GM20431 (cell line): ENCODE data around the gene DNAJC2.
"Not testable (repeated sequence)": the region's sequence is repeated elsewhere in the genome, so short reads cannot be mapped to it uniquely, and the experiment has no call there.

Experiments used
- in situ Hi-C: fragments of 300-500 bp; cut with MseI, MboI; formaldehyde crosslinking; loops from one replicate; pipeline ENCODE4 v1.15.0; 2020; ENCODE audit warnings: low sequenced_read_pairs; ENCODE audit not compliant: unreplicated experiment

DNAJC2 gene

GRCh38 chr7:103343758-103344452 lies 662 bp downstream of the DNAJC2 start:
- in situ Hi-C loops: no loop called here

GRCh38 chr7:103343332-103343731 lies 1.2 kb downstream of the DNAJC2 start:
- in situ Hi-C loops: no loop called here

- in situ Hi-C loops: no loop called here
Measured at GRCh38 chr7:103341466-103341865, 3.1 kb downstream of the DNAJC2 start.

- in situ Hi-C loops: no loop called here
Measured at GRCh38 chr7:103338864-103339263, 5.7 kb downstream of the DNAJC2 start.

GRCh38 chr7:103336761-103337160 lies 7.8 kb downstream of the DNAJC2 start:
- in situ Hi-C loops: no loop called here

- in situ Hi-C loops: no loop called here
Measured at GRCh38 chr7:103325744-103326143, 18.8 kb downstream of the DNAJC2 start.

GRCh38 chr7:103317009-103317408 lies 27.6 kb downstream of the DNAJC2 start:
- in situ Hi-C loops: no loop called here

GRCh38 chr7:103316380-103316941 lies 28.1 kb downstream of the DNAJC2 start:
- in situ Hi-C loops: no loop called here

GRCh38 chr7:103314852-103315251 lies 29.7 kb downstream of the DNAJC2 start:
- in situ Hi-C loops: no loop called here

- in situ Hi-C loops: no loop called here
Measured at GRCh38 chr7:103307503-103308231, 36.9 kb downstream of the DNAJC2 start.

GRCh38 chr7:103301441-103301840 lies 43.1 kb downstream of the DNAJC2 start:
- in situ Hi-C loops: no loop called here

GRCh38 chr7:103299660-103300059 lies 44.9 kb downstream of the DNAJC2 start:
- in situ Hi-C loops: no loop called here

- in situ Hi-C loops: no loop called here
Measured at GRCh38 chr7:103297837-103298179, 46.8 kb downstream of the DNAJC2 start.

- in situ Hi-C loops: no loop called here
Measured at GRCh38 chr7:103296901-103297836, 47.4 kb downstream of the DNAJC2 start, which contains the start of gene PMPCB. TSS of gene PMPCB (plus strand) at chr7:103297435. CDS start at chr7:103297460, 25 bp downstream.

GRCh38 chr7:103293526-103293925 lies 51.0 kb downstream of the DNAJC2 start:
- in situ Hi-C loops: no loop called here

- in situ Hi-C loops: no loop called here
Measured at GRCh38 chr7:103292122-103292521, 52.4 kb downstream of the DNAJC2 start.

- in situ Hi-C loops: not testable (repeated sequence)
Measured at GRCh38 chr7:103282802-103283427, 61.7 kb downstream of the DNAJC2 start.

GRCh38 chr7:103280803-103281155 lies 63.8 kb downstream of the DNAJC2 start:
- in situ Hi-C loops: not testable (repeated sequence)

GRCh38 chr7:103279963-103280802 lies 64.4 kb downstream of the DNAJC2 start:
- in situ Hi-C loops: not testable (repeated sequence)
